IPS-18a (cell line): ENCODE data around the gene EPOP.

Experiments used
- H3K27ac ChIP-seq: one replicate; pipeline ENCODE4 v1.5.1; 2013; ENCODE audit warnings: low read length
- H3K27me3 ChIP-seq: one replicate; pipeline ENCODE4 v1.6.1; 2013; ENCODE audit warnings: mild to moderate bottlenecking, low read length; ENCODE audit not compliant: control insufficient read depth, insufficient read depth
- H3K36me3 ChIP-seq: one replicate; pipeline ENCODE4 v1.6.1; 2013; ENCODE audit warnings: low read depth, low read length; ENCODE audit not compliant: control insufficient read depth
- H3K4me1 ChIP-seq: one replicate; pipeline ENCODE4 v1.6.1; 2013; ENCODE audit warnings: low read depth, low read length; ENCODE audit not compliant: control insufficient read depth
- H3K4me3 ChIP-seq: one replicate; pipeline ENCODE4 v1.5.1; 2013; ENCODE audit warnings: low read length
- H3K9ac ChIP-seq: one replicate; pipeline ENCODE4 v1.6.1; 2013; ENCODE audit warnings: mild to moderate bottlenecking, low read length, moderate library complexity
- H3K9me3 ChIP-seq: one replicate; pipeline ENCODE4 v1.6.1; 2013; ENCODE audit warnings: low read depth, low read length; ENCODE audit not compliant: control insufficient read depth

EPOP gene

GRCh38 chr17:38703742-38704605 lies 29.2 kb upstream of the EPOP start:
- Histone ChIP-seq H3K9ac (peak overlapping the region; percentile 41), H3K4me1 (peaks cover 35% of the 10 kb centered on the region), H3K9me3 (no peaks in the 10 kb centered on the region), H3K27me3 (peaks cover 82% of the 10 kb centered on the region), H3K36me3 (no peaks in the 10 kb centered on the region), H3K27ac (no peak overlapping the region), H3K4me3 (peak overlapping the region; percentile 58)

- H3K4me3 ChIP-seq = peak overlapping the region; percentile 42
- no peaks in the 10 kb centered on the region for H3K9me3 ChIP-seq
- H3K4me1 ChIP-seq = peaks cover 35% of the 10 kb centered on the region
- no peak overlapping the region for H3K27ac ChIP-seq
- H3K27me3 ChIP-seq = peaks cover 84% of the 10 kb centered on the region
- no peak overlapping the region for H3K9ac ChIP-seq
- no peaks in the 10 kb centered on the region for H3K36me3 ChIP-seq
These were observed 28.4 kb upstream of the EPOP start for GRCh38 chr17:38702916-38703741.

DNA sequence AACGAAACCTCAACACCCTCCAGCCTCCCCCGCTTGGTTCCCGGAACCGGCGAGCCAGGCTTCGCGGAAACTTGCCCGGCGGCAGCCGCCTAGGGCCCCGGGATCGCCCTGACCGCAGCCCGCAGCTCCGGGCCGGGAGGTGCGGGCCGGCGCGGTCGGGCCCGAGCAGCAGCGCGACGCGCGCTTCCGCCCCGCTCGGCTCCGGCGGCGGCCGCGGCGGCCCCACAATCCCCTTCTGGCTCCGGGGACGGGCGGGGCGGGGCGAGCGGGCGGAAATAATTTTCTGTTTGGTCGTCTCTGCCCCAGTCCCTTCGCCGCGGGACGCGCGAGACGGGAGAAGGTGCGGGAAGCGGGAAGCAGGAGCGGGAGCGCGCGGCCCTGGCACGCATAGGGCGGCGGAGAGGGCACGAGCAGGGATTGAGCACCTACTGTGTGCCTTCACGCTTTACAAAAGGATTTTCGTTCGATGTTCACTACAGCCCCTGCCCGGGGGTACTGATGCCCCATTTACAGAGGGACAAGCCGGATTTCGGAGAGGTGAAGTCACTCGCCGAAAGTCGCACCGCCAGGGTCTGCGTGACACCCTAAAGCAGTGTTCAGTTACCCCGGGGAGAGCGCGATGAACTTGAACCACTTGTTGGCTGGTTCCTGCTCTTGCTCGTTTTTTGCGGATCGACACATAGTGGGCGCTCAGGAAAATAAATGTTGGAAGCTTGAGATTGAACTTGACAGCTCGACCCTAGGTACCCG lies 27.6 kb upstream of the EPOP start:
- Histone ChIP-seq H3K36me3 (no peaks in the 10 kb centered on the region), H3K27me3 (peaks cover 82% of the 10 kb centered on the region), H3K9me3 (no peaks in the 10 kb centered on the region), H3K4me3 (peak overlapping the region; percentile 42), H3K27ac (no peak overlapping the region), H3K4me1 (peaks cover 34% of the 10 kb centered on the region), H3K9ac (no peak overlapping the region)

DNA sequence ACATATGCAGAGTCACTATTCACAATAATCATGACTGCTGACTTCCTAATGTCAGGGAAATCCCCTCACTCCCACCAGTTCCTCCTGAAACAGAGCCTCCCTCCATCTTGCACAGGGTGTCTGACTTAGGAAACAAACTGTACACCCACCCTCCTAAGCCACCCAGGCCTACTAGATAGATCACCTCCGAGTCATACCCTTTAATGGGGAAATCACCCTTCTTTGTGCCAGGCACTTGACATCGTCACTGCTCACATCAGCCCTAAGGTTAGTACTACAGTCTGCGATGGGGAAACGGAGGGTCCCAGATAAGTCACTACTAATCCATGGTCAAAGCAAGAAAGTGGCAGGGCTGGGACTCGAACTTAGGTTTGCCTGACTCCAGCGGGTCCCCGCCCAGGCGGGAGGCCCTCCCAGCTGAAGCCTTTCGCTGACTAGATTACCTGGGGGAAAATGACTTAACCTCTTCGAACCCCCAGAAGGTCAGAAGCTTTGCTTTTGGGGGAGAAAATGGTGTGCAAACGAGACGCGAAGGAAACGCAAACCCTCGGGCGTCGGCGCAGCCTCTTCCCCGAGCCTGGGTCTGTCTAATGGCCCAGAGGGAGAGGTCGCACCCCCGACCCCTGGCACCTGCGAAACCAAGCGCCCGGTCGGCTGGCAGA lies 26.9 kb upstream of the EPOP start:
- Histone ChIP-seq H3K9ac (no peak overlapping the region), H3K4me1 (peaks cover 27% of the 10 kb centered on the region), H3K4me3 (peak overlapping the region; percentile 42), H3K36me3 (no peaks in the 10 kb centered on the region), H3K27ac (no peak overlapping the region), H3K27me3 (peaks cover 82% of the 10 kb centered on the region), H3K9me3 (no peaks in the 10 kb centered on the region)

DNA sequence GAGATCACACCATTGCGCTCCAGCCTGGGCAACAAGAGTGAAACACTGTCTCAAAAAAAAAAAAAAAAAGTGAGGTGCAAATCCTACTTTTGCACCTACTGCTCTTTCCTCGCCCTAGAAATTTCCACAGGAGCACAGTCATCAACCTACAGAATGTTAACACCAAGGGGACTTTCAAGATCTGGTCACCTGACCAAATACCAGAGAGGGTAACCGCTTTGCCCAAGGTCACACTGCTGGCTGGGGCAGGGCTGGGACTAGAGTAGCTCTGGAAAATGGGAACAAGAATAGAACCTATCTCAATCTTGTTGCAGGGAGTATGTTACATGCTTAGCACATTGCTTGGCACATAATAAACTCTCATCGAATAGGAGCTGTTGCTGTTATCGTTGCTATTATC lies 24.0 kb upstream of the EPOP start:
- Histone ChIP-seq H3K36me3 (no peaks in the 10 kb centered on the region), H3K4me3 (no peak overlapping the region), H3K9ac (no peak overlapping the region), H3K9me3 (no peaks in the 10 kb centered on the region), H3K27me3 (peaks cover 66% of the 10 kb centered on the region), H3K4me1 (peaks cover 19% of the 10 kb centered on the region), H3K27ac (no peak overlapping the region)

DNA sequence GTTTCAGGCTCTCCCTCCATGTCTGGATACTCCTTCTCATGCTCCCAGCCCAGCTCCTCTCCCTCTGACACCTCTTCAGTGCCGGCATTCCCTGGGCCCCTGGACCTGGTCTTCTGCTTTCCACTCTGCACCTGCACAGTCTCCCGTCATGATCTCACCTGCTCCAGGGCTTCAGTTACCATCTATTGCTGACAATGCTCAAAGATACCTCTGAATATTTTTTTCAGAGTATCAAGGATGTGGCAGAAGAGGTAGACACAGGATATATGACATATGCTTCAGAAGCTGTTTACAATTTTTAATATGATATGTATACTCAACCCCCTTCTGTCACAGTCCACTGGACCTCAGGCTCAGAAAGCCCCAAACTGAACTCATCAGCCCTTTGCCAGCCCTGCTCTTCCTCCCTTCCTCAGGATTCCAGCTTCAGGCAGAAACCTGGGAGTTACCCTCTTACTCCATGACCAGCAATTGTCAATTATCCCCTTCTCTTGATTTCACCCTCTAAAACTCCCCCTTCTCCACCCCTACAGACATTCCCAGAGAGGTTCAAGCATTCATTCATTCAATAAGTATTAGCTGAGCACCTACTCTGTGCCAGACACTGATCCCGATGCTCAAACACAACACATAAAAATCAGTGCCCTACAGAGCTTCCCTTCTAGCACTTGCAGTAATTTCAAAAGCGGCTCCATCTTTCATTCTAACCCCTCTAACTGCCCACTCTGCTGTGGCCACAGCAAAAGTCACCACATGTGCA lies 22.5 kb upstream of the EPOP start:
- Histone ChIP-seq H3K36me3 (no peaks in the 10 kb centered on the region), H3K4me1 (peaks cover 8% of the 10 kb centered on the region), H3K9ac (no peak overlapping the region), H3K27ac (no peak overlapping the region), H3K4me3 (no peak overlapping the region), H3K9me3 (no peaks in the 10 kb centered on the region), H3K27me3 (peaks cover 50% of the 10 kb centered on the region)

DNA sequence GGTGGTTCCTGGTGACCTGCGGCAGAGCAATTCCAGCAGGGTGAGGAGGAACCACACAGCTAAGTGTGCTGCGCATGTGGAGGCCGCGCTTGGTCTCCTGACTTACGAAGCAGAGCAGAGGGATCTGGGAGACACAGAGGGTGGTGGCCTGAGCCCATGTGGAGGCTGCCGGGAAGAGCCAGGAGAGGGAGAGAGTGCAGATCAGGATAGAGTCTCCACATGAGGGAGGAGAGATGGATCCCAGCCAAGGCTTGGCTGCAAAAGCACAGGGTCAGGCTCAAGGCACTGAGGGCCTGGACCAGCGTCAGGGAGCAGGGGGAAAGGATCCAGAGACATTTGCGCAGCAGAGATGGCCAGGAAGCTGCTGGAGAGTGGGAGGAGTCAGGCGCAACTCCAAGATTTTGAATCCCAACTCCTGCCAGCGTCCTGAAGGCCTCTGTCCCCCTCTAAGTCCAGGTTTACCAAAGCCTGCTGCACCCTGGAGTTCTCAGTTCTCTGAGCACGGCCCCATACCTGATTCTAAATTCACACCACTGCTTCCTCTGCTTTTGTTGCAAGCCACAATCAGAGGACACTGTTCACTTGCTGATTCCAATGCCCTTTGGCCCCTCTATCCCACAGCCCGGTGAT lies 19.1 kb upstream of the EPOP start:
- no peak overlapping the region for H3K4me3 ChIP-seq
- no peak overlapping the region for H3K9ac ChIP-seq
- no peaks in the 10 kb centered on the region for H3K4me1 ChIP-seq

DNA sequence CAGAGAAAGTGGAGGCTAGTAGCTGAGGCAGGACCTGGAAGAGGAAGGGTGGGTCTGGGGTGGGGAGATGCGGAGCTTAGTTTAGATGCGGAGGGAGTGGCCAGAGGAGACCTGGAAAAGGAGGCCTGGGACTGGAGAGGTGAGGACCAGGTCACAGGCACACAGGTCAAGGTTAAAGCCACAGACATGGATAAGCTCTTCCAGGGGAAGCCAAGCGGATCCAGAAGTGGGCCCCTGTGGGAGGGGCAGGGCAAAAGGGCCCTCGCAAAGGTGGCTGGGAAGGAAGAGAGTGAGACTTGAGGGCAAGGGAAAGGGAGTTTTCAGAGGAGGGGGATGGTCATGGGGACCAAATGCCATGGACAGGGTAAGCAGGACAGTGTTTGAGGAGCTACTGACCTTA lies 16.4 kb upstream of the EPOP start:
- Histone ChIP-seq H3K4me1 (no peaks in the 10 kb centered on the region), H3K4me3 (no peak overlapping the region), H3K9me3 (no peaks in the 10 kb centered on the region), H3K27ac (no peak overlapping the region), H3K9ac (no peak overlapping the region), H3K27me3 (peaks cover 4% of the 10 kb centered on the region), H3K36me3 (no peaks in the 10 kb centered on the region)

More for the DNA sequence above, 19.1 kb upstream of the EPOP start:
- H3K36me3 ChIP-seq = no peaks in the 10 kb centered on the region
- H3K9me3 ChIP-seq = no peaks in the 10 kb centered on the region
- H3K27me3 ChIP-seq = peaks cover 20% of the 10 kb centered on the region
- no peak overlapping the region for H3K27ac ChIP-seq

DNA sequence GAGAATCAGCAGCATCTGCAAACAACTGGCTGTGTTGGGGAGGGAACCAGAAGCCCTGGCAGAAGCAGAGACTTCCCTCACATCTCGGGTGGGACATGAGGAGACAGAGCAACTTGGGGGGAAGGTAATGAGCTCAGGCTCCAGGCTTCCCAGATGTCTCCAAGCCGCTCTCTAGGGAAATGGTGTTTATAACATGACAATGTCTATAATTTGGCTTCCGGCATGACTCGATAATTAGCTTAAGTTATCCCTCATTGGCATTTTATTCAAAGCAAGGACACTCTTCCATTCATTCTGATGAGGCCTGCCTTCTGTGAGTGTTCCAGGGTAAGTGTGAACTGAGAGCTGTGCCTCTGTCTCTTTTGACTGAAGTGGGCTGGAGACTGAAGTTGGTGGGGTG lies 15.6 kb upstream of the EPOP start:
- Histone ChIP-seq H3K27me3 (peaks cover 4% of the 10 kb centered on the region), H3K27ac (no peak overlapping the region), H3K4me1 (no peaks in the 10 kb centered on the region), H3K9me3 (no peaks in the 10 kb centered on the region), H3K4me3 (no peak overlapping the region), H3K9ac (no peak overlapping the region), H3K36me3 (no peaks in the 10 kb centered on the region)

- H3K9me3 ChIP-seq = no peaks in the 10 kb centered on the region
- no peaks in the 10 kb centered on the region for H3K4me1 ChIP-seq
- no peak overlapping the region for H3K4me3 ChIP-seq
- no peaks in the 10 kb centered on the region for H3K36me3 ChIP-seq
- no peak overlapping the region for H3K27ac ChIP-seq
- H3K27me3 ChIP-seq = peaks cover 4% of the 10 kb centered on the region
- no peak overlapping the region for H3K9ac ChIP-seq
These were observed 12.5 kb upstream of the EPOP start for GRCh38 chr17:38687286-38687685.
